GM12892 (cell line): Measurements from ENCODE around the gene PPP6R2.

Source experiments
- POLR2A ChIP-seq: IDR thresholded peaks from 2 replicates; pipeline ENCODE4 v1.6.1; 2011; ENCODE audit warnings: low read depth, low read length, control low read depth
- TAF1 ChIP-seq: IDR thresholded peaks from 2 replicates; pipeline ENCODE4 v1.6.1; 2011; ENCODE audit warnings: low read depth, mild to moderate bottlenecking, control low read depth, low read length, borderline replicate concordance

DNA sequence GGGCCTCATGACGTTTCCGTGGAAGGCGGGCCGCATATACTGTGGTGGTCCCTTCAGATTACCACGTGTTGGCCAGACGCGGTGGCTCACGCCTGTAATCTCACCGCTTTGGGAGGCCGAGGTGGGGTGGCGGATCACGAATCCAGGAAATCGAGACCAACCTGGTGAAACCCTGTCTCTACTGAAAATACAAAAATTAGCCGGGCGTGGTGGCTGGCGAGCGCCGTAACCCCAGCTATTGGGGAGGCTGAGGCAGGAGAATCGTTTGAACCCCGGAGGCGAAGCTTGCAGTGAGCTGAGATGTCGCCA is 15.5 kb upstream of the PPP6R2 start:
- no peak for TF ChIP-seq POLR2A
- no peak for TF ChIP-seq TAF1
